Amniotic stem cell (primary cell): ENCODE results near the gene SEC61B.

Experiments
- DNase-seq: peaks from one replicate; lab custom pipeline; 2025; lab: John Stamatoyannopoulos, UW

The SEC61B gene

GRCh38 chr9:99221621-99222415 is at the start of gene SEC61B, which contains the start of gene ALG2:
SEC61B (plus strand) TSS chr9:99222282; CDS start chr9:99222364, 82 bp downstream.
ALG2 (minus strand) TSS chr9:99221942; CDS start chr9:99221894, 48 bp downstream.
- peak; percentile 94 for DNase-seq

- no peak for DNase-seq
Measured at GRCh38 chr9:99173570-99174504, 48.2 kb upstream of the SEC61B start.

- no peak for DNase-seq
Measured at GRCh38 chr9:99176527-99177013, 45.5 kb upstream of the SEC61B start.

DNA sequence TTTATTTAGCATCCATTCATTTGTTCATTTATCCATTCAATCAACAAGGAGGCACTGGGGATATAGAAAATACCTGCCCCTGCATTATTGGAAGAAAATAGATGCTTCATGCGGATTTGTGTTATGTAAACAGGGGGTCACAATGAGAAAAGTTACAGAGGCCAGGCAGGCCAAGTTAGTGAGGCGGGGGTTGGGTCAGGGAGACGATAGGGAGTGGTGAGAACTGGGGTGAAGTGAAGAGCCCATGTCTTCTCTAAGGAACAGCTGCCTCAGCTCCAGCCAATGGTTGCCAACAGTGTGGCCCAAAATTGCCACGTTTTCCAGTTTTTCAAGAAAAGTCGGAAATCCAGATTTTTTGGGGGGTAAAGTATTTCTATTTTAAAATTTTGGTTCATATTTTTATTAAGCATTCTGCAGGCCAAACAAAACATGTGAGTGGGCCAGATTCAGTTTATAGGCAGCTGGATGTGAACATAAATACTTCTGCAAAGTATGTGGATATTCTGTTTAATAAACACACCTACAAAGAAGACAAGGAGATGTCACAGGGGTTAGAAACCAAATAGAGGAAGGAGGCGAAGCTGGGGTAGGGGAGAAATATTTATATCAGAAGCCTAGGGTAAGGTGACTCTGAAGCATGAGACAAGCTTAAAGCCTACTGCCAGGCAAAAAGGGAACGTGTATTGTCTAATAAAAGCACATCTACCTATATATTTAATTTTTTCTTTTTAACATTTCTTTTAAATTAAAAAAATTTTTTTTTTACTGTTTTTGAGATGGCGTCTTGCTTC is 44.3 kb upstream of the SEC61B start:
- DNase-seq: no peak

GRCh38 chr9:99178912-99179872 is 42.9 kb upstream of the SEC61B start:
- DNase-seq: no peak

GRCh38 chr9:99180199-99180598 is 41.9 kb upstream of the SEC61B start:
- DNase-seq: no peak

- DNase-seq: no peak
Measured at GRCh38 chr9:99180662-99181061, 41.4 kb upstream of the SEC61B start.

DNA sequence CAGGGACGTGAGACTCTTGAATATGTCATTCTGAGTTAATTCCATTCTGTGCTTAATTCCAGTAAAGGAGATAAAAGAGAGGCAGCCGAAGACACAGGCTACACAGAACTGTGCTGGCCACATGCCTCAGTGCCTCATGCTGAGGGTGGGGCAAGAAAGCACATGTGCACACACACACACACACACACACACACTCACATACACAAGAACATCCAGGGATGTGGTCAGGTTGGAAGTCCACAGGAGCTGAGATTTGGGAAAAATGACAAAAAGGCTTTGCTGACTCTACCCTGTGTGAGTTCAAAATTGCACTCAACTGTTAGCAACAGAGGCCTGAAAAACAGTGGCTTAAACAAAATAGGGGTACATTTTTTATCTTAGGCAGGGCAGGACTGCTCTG is 40.9 kb upstream of the SEC61B start:
- DNase-seq: no peak

DNA sequence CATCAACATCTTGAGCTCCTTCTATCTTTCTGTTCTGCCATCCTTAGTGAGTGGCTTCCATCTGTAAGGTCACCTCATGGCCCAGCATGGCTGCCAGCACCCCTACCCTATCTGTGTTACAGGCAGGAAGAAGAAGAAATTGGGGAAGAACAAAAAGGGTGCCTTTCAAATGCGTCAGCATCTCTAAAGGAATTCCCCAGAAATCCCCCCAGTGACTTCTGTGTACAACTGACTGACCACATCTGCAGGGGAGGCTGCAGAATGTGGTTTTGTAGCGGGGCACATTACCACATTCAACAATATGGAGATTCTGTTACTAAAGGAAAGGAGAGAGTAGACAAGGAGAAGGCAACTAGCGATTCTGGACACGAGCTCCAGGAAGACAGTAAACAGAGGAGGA is 40.5 kb upstream of the SEC61B start:
- no peak for DNase-seq

GRCh38 chr9:99182356-99182755 is 39.7 kb upstream of the SEC61B start:
- no peak for DNase-seq

- DNase-seq: no peak
Measured at GRCh38 chr9:99183616-99184015, 38.5 kb upstream of the SEC61B start.

DNA sequence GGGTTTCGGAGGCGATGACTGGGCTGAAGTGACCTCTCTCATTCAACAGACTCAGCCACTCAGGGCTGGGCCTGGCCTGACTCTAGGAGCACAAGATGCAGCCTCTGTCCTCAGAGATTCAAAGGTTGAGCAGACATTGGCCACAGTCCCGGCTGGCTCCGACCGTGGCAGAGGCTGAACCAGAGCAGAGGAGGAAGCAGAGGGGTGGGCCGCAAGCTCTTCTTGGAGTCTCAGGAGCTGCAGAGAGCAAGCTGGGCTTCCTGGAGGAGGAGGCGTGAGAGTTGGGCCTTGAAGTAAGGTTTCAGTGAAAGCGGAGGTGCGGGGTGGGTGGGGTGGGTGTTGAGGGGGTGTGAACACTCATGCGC is 38.0 kb upstream of the SEC61B start:
- no peak for DNase-seq

DNA sequence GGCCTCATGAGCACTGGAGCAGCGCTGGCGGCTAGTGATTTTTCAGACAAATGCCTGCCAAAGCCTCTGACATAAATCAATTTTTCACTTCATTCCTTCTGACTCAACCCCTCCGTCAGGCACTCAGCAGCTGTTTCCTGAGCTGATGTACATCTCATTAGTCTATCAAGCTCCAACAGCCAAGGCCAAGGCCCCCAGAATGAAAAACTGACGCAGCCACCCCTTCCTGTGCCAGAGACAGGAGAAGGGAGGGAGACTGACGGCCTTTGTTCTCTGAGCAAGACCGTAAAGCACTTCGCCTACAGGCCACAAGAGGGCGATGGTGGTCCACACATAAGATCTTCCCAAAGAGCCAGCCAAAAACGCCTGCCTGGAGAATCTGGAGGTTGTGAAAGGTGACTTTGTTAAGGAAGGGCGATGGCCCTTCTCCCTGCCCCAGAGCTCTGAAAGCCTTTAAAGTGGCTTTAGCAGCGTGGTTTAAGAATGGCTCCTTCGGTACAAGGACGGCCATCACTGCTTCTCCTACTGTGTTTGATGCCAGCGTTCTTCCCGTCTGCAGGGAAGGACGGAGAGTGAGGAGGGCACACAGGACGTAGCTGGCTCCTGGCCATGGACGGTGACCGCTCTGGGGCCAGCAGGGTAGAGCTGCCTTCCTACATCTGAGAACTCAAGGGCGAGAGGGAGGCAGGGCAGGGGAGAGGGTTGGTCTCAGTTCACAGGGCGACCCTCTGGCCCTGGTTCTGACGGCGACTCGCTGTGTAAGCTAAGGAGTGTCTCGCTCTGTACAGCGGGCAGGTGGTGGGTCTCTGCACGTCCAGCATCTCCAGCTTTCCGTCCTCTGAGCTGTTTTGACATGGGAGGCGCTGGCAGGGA is 37.4 kb upstream of the SEC61B start:
- DNase-seq: peak; percentile 86

- DNase-seq: no peak
Measured at GRCh38 chr9:99185348-99185632, 36.8 kb upstream of the SEC61B start.

- no peak for DNase-seq
Measured at GRCh38 chr9:99185934-99186333, 36.1 kb upstream of the SEC61B start.

GRCh38 chr9:99187311-99187710 is 34.8 kb upstream of the SEC61B start:
- DNase-seq: no peak

GRCh38 chr9:99189186-99189585 is 32.9 kb upstream of the SEC61B start:
- DNase-seq: no peak

- no peak for DNase-seq
Measured at GRCh38 chr9:99189887-99190596, 32.0 kb upstream of the SEC61B start.

GRCh38 chr9:99190597-99191283 is 31.3 kb upstream of the SEC61B start:
- DNase-seq: no peak
